GM19238 (cell line): Measurements from ENCODE around the gene SPATS2L.

Experiments used
- DNase-seq: peaks from one replicate; pipeline ENCODE4 v3.0.0; 2011; ENCODE audit warnings: low spot score; ENCODE audit not compliant: insufficient read length

The SPATS2L gene

GRCh38 chr2:200442471-200442870 lies 136.0 kb downstream of the SPATS2L start:
- no peak for DNase-seq

GRCh38 chr2:200443376-200443775 lies 136.9 kb downstream of the SPATS2L start:
- DNase-seq, result no peak

- no peak for DNase-seq
Observed at GRCh38 chr2:200443916-200444315, 137.4 kb downstream of the SPATS2L start.

DNA sequence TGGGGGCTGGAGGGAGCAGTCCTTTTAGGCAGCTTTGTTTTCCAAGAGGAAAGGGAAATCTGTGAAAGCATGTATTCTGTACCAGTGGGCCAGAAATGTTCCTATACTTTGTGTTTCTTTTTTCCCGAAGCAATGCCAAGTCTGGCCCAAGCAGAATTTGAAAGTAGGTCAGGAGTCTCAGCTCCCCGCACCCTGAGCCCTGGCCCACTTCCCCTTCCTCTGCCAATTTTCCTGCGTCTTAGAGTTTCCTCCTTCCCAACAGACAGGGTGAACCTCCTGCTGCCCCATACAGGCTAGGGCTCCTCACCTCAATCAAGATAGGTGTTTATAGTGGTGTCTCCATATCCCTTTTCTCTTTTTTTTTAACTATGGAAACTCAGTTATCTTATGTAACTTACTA lies 138.0 kb downstream of the SPATS2L start:
- DNase-seq, result no peak

- no peak for DNase-seq
Observed at GRCh38 chr2:200445284-200445683, 138.8 kb downstream of the SPATS2L start.

DNA sequence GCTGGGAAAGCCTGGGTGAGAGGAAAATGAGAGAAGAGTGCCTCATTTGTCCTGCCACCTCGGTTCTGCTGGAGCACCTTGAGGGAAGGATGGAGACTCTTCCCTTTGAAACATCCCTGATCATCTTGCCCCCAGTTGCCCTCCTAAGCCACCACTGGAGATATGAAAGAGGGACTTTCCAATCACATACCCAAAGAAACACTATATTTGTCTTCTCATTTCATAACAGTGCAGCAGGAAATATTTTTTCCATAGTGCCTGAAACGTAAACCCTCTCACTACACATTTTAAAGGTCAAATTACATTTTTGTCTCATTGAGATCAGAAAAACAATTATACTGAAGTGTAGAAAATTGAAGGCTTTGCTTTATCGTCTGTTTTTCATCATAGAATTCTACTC lies 140.1 kb downstream of the SPATS2L start:
- DNase-seq, result no peak

DNA sequence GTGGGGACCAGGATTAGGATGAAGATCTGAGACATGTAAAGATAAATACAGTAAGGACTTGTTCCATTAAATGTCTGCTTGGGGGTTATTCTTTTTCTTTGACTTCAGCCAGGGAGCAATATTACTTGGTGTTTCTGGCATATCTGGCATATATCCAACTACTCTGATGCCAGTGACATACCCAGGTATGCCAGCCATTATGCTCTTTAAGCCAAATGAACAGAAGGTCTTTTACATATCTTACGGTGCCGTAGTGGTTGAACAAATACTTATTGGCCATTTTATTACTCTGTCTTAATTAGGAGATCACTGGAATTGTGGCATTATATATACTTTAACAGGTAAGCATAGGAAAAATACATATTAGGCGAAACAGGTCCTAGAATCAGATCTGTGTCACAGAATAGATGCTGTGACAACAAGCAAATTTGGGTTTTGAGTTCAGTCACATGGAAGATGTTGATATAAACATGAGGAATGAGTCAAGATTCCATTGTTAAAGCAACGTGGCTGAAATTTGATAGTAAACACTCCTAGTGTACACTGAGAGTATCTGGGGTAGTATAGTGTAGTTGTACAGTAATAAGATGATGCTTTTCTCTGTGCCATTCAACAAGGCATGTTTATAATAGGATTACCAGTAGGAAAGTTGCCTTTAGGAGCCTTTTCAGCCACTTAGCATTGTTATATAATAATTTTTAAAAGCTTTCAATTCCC lies 140.8 kb downstream of the SPATS2L start:
- no peak for DNase-seq

DNA sequence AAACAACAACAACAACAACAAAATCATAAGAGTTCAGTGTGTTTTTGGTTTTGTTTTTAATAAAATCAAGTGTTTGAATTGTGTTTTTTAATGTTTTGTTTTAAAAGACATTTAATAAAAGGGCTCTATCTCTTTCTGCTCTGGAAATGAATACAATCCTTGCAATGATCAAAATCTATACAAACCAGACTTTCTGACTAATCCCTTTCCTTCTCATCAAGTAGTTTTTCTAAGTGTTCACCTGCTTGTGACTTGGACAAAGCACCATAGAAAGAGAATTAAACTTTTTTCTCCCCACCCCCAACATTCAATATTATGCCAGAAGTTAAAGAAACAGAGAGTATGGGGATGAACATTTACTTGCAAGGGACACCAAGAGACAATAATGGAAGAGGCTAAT lies 142.0 kb downstream of the SPATS2L start:
- no peak for DNase-seq

DNA sequence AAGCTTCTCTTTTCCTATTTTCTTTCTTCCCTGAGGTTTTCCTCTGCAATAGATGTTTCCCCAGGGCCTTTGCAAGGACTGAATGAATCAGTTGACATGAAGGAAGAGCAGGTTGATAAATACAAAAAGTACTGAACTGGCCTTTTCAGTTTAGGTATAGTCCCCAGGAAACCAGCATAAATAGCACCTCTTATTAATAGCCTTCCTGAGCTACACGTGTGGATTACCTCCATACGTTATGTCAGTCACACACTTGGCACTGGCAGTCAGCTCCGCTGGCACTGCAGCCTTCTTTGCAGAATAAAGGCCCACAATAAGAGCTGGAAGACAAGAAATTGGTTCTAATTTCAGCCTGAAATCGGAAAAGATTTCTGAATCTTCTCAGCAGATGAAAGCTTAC lies 142.7 kb downstream of the SPATS2L start:
- DNase-seq, result no peak

DNA sequence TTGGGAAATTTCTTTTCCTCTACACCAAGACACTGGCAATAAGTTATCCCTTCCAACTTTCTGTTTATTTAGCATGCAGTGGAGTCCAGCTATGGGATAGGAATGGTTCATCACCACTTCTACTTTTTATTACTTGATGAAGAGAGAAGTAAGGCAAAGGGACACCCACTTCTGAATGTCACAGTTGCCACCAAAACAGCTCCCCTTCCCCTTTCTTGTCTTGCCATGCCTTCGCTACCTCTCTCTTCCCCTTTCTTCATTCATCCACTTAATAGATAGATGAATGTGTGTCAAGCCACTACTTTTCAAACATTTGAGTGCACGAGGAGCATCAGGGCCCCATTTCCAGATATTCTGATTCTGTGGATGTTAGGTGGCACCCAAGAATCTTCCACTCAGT lies 143.8 kb downstream of the SPATS2L start:
- no peak for DNase-seq

GRCh38 chr2:200451511-200451910 lies 145.0 kb downstream of the SPATS2L start:
- DNase-seq, result no peak

GRCh38 chr2:200452377-200452776 lies 145.9 kb downstream of the SPATS2L start:
- no peak for DNase-seq

DNA sequence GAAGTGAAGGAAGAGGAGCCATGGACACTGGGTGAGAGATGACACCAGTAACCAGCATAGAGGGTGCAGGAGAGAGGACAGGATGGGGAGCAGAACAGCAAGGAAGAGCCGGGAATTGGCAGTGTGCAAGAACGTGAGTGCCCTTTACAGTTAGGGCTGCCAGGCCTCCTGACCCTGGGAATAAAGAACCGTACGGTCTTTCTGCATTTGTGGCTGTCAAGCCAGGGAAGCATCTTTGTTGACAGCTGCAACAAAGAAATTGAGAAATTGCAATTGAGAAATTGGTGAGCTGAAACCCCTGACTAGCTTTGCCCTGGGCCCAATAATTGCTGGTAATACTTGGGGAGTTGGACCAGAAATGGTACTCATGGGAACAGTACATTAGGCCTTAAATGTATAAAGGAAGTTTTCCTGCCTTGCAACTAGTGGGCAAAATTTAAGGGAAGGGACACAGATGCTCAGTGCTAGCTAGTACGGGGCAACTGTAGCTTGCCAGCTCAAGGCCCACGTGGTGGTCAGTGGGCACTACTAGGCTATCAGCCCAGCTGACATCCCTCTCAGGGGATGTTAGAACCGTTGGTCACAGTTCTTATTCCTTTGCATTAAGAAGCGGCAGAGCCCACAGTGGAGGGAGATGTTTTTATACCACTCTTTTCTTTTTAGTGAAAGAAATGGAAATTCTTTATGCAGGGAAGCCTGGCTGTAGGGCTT lies 146.8 kb downstream of the SPATS2L start:
- no peak for DNase-seq

GRCh38 chr2:200453853-200454534 lies 147.5 kb downstream of the SPATS2L start:
- no peak for DNase-seq

DNA sequence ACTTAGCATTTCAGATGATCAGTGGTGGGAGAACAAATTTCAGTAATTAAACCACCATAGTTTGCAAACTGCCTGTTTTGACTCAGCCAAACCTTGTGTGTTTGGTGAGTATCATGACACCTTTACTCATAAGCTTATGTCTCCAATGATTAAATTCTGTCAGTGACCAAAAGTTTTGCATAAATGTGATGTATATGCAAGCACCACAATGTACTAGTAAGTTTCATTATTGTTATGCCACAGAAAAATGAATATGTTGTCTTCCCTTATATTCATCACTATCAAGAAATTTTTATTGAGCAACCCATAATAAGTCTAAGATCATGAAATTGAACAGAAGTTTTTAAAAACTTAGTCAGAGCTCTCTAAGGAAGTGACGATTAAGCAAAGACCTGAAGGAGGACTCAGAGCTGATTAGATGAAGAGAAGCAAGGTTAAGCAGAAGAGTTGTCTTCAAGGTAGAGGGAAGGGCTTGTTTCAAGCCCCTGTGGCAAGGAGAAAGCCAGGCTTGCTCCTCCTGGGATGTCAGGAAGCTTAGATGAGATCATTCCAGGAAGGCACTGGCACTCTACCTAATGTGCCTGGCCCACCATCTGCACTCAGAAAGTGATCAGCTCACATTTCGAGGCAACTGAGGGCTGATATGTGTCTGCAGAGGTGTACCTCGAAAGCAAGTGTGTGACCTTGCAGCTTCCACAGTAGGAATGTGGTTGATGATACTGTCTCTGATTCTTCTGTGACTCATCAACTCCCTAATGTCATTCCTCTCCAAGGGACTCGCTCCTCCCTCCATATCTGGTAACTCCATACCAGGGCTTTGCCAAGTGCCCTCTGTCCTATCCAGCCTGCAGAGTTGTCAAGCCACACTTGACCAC lies 148.7 kb downstream of the SPATS2L start:
- DNase-seq, result no peak

DNA sequence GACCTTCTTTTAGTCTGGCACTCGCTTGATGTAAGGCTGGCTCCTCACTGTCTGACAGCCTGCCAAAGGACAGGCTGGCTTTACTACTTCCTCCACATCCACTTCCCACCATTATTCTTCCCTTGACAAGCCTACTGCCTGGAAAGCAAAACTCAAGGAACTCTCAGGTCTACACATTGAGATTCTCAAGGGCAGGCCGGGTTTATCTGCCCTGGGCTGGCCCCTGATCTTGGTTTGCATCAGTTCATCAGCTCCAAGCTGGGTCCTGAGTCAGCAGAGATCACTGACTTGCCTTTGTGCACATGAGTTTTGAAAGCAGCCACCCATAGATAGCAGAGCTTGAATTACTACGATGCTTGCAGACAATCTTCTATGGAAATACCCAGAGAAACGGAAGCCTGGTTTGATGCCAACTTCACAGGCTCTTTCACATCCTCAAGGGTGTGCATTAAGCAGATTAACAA lies 149.5 kb downstream of the SPATS2L start:
- DNase-seq, result no peak

DNA sequence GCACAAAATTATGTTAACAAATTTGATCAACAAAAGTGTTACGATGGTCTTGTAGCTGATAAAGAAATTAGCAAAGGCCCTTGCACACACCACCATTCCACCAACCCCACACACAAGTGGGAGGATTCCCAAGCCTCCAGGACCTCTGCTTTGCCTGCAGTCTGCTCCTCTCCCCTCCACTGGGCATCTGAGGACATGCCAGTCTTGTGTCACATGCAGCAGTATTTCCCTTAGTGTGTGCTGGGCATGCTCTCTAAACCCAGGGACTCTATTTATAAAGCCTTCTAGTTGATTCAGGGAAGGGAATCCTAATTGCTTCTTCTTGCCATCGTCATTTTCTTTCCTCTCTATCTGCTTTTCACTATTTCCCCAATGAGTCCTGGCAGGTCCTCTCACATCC lies 150.1 kb downstream of the SPATS2L start:
- DNase-seq, result no peak

DNA sequence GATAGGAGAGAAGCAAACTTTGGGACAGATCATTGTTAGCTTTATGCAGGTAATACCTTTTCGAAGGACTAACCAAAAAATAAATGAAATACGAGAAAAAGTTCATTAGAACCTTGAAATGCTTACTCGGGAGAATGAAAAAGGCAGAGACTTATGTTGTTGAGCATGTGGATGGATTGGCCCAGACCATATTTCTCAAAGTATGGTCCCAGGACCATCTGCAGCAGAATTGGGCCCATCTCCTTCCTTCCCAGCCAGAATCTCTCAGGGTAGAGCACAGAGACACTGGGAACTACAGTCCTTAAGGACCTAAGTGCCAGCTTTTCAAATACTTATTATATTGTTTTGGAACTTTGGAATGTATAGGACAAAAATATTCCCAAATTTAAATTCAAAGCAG lies 152.6 kb downstream of the SPATS2L start:
- DNase-seq, result no peak

GRCh38 chr2:200461846-200462710 lies 155.6 kb downstream of the SPATS2L start:
- DNase-seq, result no peak

- DNase-seq, result no peak
Observed at GRCh38 chr2:200463452-200463851, 157.0 kb downstream of the SPATS2L start.
